T-helper 1 cell (primary cell): ENCODE data around the gene MRPL32.
"Not testable (repeated sequence)": the region's sequence is repeated elsewhere in the genome, so short reads cannot be mapped to it uniquely, and the experiment has no call there.

ENCODE experiments used
- DNase-seq, 5 donors: peaks; one replicate each; pipeline ENCODE4 v3.0.0-alpha.2; 2012 to 2020
- total RNA-seq, 4 donors: gene quantifications; one replicate each; lab custom pipeline; 2026; lab: John Stamatoyannopoulos, UW

The MRPL32 gene
- total RNA-seq = 23.0 to 55.8 (median 45.9) reads per million in 4 donors

GRCh38 chr7:42931834-42932651 is at the start of gene MRPL32, which contains the start of gene PSMA2:
Gene MRPL32, plus strand, starts transcription at chr7:42932376. Its CDS starts 11 bp downstream, at chr7:42932387.
Gene PSMA2, minus strand, starts transcription at chr7:42932174. Its CDS starts 16 bp downstream, at chr7:42932158.
- peak; percentile 89 to 96 (median 92) for DNase-seq

GRCh38 chr7:42883950-42884349 is 48.2 kb upstream of the MRPL32 start:
- DNase-seq = no peak

GRCh38 chr7:42885183-42885582 is 47.0 kb upstream of the MRPL32 start:
- not testable (repeated sequence) for DNase-seq

- no peak for DNase-seq
Measured at GRCh38 chr7:42886129-42886528, 46.0 kb upstream of the MRPL32 start.

DNA sequence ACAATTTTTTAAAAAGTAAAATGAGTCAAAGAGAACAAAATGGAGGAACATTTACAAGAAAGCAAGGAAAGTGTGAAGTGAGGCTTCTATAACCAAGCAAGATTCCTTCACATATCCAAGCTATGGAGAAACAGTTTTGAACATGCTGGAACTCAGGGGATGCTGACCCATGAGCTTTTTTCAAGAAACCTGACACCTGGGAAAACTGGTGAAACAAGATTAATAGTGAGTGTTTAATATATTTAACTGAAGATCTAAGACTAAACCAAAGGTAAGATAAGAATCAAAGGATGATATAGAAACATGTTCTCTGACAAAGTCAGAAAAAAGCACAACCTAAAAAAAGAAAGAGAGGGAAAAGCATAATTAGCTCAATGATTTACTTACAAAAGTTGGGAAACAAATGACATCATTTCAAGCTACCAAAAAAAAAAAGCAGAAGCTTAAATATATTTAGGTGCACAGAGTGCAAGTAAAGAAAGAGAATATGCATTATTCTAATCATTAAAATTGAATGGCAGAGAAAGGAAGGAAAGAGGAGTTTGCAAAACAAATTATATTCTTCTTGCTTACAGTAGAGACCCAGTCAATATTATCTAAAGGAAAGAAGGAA is 45.2 kb upstream of the MRPL32 start:
- DNase-seq = no peak

GRCh38 chr7:42893346-42894240 is 38.6 kb upstream of the MRPL32 start:
- no peak for DNase-seq

GRCh38 chr7:42900842-42901241 is 31.3 kb upstream of the MRPL32 start:
- no peak for DNase-seq

DNA sequence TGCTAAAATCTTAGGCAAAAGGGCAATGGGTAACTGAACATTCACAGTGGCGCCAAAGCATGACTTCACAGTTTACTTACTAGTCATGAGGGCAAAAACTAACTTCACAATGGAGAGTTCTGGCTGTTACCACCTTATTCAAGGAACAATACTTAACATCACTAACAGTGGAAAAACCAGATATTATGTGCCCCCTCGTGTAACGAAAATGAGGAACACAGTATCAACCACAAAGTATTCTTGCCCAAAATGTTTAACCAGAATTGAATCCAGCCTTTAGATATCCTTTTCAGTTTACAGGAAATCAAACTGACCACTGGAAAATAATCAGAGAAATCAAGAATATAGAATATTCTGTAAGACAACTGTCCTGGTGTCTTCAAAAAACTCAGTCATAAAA is 29.8 kb upstream of the MRPL32 start:
- DNase-seq = no peak

DNA sequence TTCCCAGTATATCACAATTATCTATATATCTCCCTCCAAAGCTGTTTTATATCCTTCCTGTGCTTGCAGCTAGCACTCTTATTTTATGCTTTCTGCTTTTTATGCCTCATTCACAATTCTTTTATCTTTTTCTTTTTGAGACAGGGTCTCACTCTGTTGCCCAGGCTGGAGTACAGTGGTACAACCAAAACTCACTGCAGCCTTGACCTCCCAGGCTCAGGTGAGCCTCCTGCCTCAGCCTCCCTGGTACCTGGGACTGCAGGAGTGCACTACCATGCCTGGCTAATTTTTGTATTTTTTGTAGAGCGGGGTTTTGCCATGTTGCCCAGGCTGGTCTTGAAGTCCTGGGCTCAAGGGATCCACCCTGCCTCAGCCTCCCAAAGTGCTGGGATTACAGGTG is 26.0 kb upstream of the MRPL32 start:
- no peak for DNase-seq

DNA sequence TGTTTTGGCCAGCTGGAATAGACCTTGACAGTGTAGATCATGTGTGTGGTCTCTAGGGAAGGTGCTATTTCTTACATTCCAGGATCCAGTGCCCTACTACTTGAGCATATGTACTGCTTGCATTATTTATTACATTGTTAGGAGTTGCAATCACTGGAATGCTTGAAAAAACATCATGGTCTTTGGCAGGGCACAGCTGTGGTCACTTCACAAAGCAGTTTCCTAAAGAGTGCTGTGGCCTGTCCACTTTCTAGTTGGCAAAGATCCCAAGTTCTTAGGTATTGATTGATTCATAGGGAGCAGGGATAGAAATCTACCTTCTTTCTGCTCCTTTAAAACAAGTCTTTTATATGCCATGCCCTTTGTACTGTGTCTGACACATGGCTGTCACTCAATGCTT is 24.9 kb upstream of the MRPL32 start:
- no peak for DNase-seq

- DNase-seq = no peak
Measured at GRCh38 chr7:42910306-42910705, 21.9 kb upstream of the MRPL32 start.

DNA sequence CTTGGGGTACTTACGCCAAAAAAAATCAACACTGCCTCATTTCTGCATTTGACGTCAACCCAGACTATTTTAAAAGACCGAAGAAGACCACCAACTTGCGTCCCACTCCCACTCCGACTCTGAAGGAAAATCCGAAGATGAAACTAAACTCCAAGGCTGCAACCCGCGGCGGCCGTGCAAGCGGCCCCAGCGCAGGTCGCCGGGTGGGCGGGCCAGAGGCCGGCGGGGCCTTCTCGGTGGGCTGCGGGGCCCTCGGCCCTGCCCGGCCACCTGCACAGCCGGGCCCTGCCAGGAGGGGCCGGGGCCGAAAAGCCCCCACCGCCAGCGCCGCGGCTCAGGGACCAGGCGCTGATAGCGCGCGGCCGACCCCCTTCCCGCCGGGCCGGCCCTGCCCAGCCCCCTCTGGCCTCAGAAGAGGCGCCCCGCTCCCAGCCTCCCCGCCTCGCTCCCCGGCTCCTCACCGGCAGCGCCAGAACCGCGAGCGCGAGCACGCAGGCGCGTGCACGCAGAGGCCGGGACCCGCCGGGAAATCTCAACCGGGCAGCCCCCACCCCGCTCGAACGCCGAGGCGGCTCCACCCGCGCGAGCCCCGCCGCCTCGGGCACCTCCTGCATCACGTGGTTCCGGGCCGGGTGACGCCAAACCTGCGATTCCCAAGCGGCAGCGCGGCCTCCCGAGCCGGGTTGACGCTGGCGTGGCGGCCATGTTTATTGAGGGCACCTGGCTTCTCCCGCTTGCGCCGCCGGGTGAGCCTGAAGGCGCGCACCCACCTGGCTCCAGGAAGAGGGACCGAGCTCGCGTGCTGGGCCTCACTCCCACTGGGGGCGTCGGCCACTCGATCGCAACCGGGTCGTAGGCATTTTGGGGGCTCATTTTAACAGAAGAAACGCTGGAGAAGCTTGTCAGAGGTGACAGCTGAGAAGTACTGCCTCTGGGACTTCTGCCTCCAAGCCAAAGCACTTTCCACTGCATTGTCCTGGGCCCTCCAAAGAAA is 20.4 kb upstream of the MRPL32 start, which contains the start of gene C7orf25:
TSS of gene C7orf25 (minus strand) at position 617 of the 994 bp plus-strand sequence. CDS start 1,170 bp downstream, outside the sequence.
- DNase-seq = peak; percentile 91 to 95 (median 94)

- no peak for DNase-seq
Measured at GRCh38 chr7:42913591-42913990, 18.6 kb upstream of the MRPL32 start.

- no peak for DNase-seq
Measured at GRCh38 chr7:42914009-42914408, 18.2 kb upstream of the MRPL32 start.

DNA sequence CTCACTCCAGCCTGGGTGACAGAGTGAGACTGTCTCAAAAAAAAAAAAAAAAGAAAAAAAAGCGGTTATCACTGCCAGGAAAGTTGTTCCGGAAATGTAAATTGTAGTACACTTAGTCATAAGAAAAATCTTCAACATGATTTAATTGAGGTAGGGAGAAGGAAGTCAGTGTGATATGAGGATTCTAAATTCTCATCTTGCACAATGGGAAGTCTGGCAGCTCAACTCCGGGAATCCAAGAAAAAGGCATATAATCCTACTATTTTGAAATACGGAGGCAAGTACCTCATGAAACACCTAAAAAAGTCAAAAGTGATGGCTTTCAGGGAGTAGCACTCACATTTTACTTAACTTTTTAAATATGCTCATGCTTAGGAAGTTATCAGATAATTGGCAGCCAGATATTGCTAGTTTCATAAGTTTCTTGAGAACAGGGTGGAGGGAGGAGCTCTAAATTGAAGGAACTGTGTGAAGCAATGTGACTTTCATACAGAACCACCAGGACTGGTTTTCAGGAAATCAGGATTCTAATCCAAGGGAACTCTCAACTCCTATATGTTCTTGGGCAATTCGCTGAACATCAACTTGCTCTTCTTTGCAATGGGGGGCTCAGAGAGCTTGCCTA is 17.6 kb upstream of the MRPL32 start:
- no peak for DNase-seq

GRCh38 chr7:42915356-42915755 is 16.8 kb upstream of the MRPL32 start:
- DNase-seq = no peak

GRCh38 chr7:42922017-42922753 is 10.0 kb upstream of the MRPL32 start:
- no peak for DNase-seq

- no peak for DNase-seq
Measured at GRCh38 chr7:42924223-42924838, 7.8 kb upstream of the MRPL32 start.

- DNase-seq = no peak
Measured at GRCh38 chr7:42925630-42926029, 6.5 kb upstream of the MRPL32 start.

- DNase-seq = no peak
Measured at GRCh38 chr7:42926204-42926603, 6.0 kb upstream of the MRPL32 start.
